Upper lobe of right lung (tissue), 1 donor: ENCODE data around the gene SDCCAG8. TPM values are rescaled to one million over a fixed set of nuclear protein-coding genes. Genes with fewer than 3 reads are reported as not detected.

ENCODE experiments used
- ATAC-seq: fragments of 200-7000 bp; cut with Tn5 transposase; one replicate; pipeline ENCODE4 v1.9.1; 2020; ENCODE audit warnings: mild to moderate bottlenecking, moderate library complexity
- DNase-seq: peaks from one replicate; pipeline ENCODE4 v3.0.0-alpha.2; 2020
- H3K27ac ChIP-seq: fragments of 200-600 bp; one replicate; pipeline ENCODE4 v1.8.0; 2022
- H3K27me3 ChIP-seq: fragments of 200-600 bp; one replicate; pipeline ENCODE4 v1.8.0; 2022; ENCODE audit warnings: mild to moderate bottlenecking
- H3K36me3 ChIP-seq: fragments of 200-600 bp; one replicate; pipeline ENCODE4 v1.8.0; 2022
- H3K4me1 ChIP-seq: fragments of 200-600 bp; one replicate; pipeline ENCODE4 v1.8.0; 2022
- H3K4me3 ChIP-seq: fragments of 200-600 bp; one replicate; pipeline ENCODE4 v1.8.0; 2022; ENCODE audit warnings: mild to moderate bottlenecking
- H3K9me3 ChIP-seq: fragments of 200-600 bp; one replicate; pipeline ENCODE4 v1.8.0; 2022
- intact Hi-C: fragments of 100-400 bp; cut with DNase I; formaldehyde crosslinking; loops from one replicate; pipeline ENCODE4 v1.11.0; 2022
- total RNA-seq: library from RNA; stranded (reverse); fragmentation: NEBNext Ultra II Directional; extraction: Animal tissue kit (Norgen Biotek cat#: 25700); gene quantifications from one replicate; pipeline ENCODE4 v1.2.1, GENCODE V29; 2021
- TF ChIP-seq, protein P1 (sequence below): fragments of 200-600 bp; IDR thresholded peaks from one replicate; pipeline ENCODE4 v1.8.0; 2022; ENCODE audit warnings: antibody characterized with exemption
- donor health status: DM: no; HTN: yes; CAD: no; lungs with severe emphysema.

The SDCCAG8 gene
- total RNA-seq, 1 donor from 2014 or later, result 71.9 TPM

GRCh38 chr1:243513726-243514491 lies 258.1 kb downstream of the SDCCAG8 start:
- Histone ChIP-seq H3K4me1 (no peaks in the 10 kb centered on the region), H3K36me3 (no peaks in the 10 kb centered on the region), H3K27ac (no peak overlapping the region), H3K9me3 (no peaks in the 10 kb centered on the region), H3K27me3 (no peaks in the 10 kb centered on the region), H3K4me3 (no peak overlapping the region)
- ATAC-seq (no peak), DNase-seq (no peak)
- TF ChIP-seq, protein P1, sequence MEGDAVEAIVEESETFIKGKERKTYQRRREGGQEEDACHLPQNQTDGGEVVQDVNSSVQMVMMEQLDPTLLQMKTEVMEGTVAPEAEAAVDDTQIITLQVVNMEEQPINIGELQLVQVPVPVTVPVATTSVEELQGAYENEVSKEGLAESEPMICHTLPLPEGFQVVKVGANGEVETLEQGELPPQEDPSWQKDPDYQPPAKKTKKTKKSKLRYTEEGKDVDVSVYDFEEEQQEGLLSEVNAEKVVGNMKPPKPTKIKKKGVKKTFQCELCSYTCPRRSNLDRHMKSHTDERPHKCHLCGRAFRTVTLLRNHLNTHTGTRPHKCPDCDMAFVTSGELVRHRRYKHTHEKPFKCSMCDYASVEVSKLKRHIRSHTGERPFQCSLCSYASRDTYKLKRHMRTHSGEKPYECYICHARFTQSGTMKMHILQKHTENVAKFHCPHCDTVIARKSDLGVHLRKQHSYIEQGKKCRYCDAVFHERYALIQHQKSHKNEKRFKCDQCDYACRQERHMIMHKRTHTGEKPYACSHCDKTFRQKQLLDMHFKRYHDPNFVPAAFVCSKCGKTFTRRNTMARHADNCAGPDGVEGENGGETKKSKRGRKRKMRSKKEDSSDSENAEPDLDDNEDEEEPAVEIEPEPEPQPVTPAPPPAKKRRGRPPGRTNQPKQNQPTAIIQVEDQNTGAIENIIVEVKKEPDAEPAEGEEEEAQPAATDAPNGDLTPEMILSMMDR, result no peak
- intact Hi-C loops, result no loop called here

GRCh38 chr1:243514927-243515326 lies 259.1 kb downstream of the SDCCAG8 start:
- H3K4me3 ChIP-seq, result no peak overlapping the region
- H3K36me3 ChIP-seq, result no peaks in the 10 kb centered on the region
- no peaks in the 10 kb centered on the region for H3K4me1 ChIP-seq
- intact Hi-C loops, result no loop called here
- no peak for ATAC-seq
- TF ChIP-seq, protein P1, result no peak
- no peak for DNase-seq
- no peak overlapping the region for H3K27ac ChIP-seq
- no peaks in the 10 kb centered on the region for H3K27me3 ChIP-seq
- no peaks in the 10 kb centered on the region for H3K9me3 ChIP-seq

GRCh38 chr1:243520831-243521230 lies 265.0 kb downstream of the SDCCAG8 start:
- H3K27me3 ChIP-seq, result no peaks in the 10 kb centered on the region
- no peak overlapping the region for H3K27ac ChIP-seq
- H3K4me1 ChIP-seq, result no peaks in the 10 kb centered on the region
- peaks cover 4% of the 10 kb centered on the region for H3K36me3 ChIP-seq
- DNase-seq (no peak), ATAC-seq (no peak)
- H3K4me3 ChIP-seq, result no peak overlapping the region
- intact Hi-C loops, result no loop called here
- H3K9me3 ChIP-seq, result no peaks in the 10 kb centered on the region
- TF ChIP-seq, protein P1, result no peak

- ATAC-seq, result no peak
- Histone ChIP-seq H3K4me3 (no peak overlapping the region), H3K27ac (no peak overlapping the region), H3K4me1 (no peaks in the 10 kb centered on the region), H3K9me3 (no peaks in the 10 kb centered on the region), H3K36me3 (peaks cover 4% of the 10 kb centered on the region), H3K27me3 (no peaks in the 10 kb centered on the region)
- TF ChIP-seq, protein P1, result no peak
- no peak for DNase-seq
- intact Hi-C loops, result no loop called here
Observed at GRCh38 chr1:243523766-243524165, 267.9 kb downstream of the SDCCAG8 start.

DNA sequence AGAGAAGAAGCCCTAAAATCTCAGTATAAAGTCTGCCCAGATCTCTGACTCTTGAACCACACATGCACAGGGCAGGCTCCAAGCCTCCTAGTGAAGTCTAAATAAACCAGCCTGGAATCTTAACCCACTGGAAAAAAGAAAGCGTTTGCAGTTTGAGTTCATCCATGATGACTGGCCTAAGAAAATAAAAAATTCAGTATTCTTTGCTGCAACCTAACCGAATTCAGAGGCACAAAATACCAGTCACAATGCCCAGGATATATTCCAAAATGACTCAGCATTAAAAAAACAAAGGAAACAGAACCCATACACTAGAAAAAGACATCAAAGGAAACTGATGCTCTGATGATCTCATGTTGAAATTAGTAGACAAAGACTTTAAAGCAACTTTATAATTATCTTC lies 269.2 kb downstream of the SDCCAG8 start:
- Histone ChIP-seq H3K36me3 (peaks cover 4% of the 10 kb centered on the region), H3K9me3 (no peaks in the 10 kb centered on the region), H3K4me1 (no peaks in the 10 kb centered on the region), H3K4me3 (no peak overlapping the region), H3K27ac (no peak overlapping the region), H3K27me3 (no peaks in the 10 kb centered on the region)
- TF ChIP-seq, protein P1, result no peak
- intact Hi-C loops, result no loop called here
- ATAC-seq, result no peak
- DNase-seq, result no peak
